Adipocyte (in vitro differentiated cells): Measurements from ENCODE around the gene NFAM1.
A peak's percentile ranks its signal among the peaks of the same experiment; 100 is the strongest.

ENCODE experiments used
- DNase-seq: peaks from one replicate; pipeline ENCODE4 v3.0.0-alpha.2; 2015; ENCODE audit warnings: low read depth
- H3K27me3 ChIP-seq: replicated peaks from 2 replicates; pipeline ENCODE4 v1.7.0; 2013; ENCODE audit warnings: mild to moderate bottlenecking, low read length, moderate library complexity; ENCODE audit not compliant: control insufficient read depth, insufficient read depth
- H3K36me3 ChIP-seq: 2 replicates; pipeline ENCODE4 v1.7.0; 2013; ENCODE audit warnings: low read length, mild to moderate bottlenecking, moderate library complexity; ENCODE audit not compliant: control insufficient read depth, insufficient read depth, severe bottlenecking
- H3K4me1 ChIP-seq: 2 replicates; pipeline ENCODE4 v1.7.0; 2013; ENCODE audit warnings: mild to moderate bottlenecking, low read length, moderate library complexity; ENCODE audit not compliant: control insufficient read depth, insufficient read depth
- H3K4me3 ChIP-seq: 2 replicates; pipeline ENCODE4 v1.7.0; 2013; ENCODE audit warnings: mild to moderate bottlenecking, low read length, moderate library complexity
- H3K9ac ChIP-seq: 2 replicates; pipeline ENCODE4 v1.7.0; 2013; ENCODE audit warnings: mild to moderate bottlenecking, low read length, moderate library complexity
- H3K9me3 ChIP-seq: 2 replicates; pipeline ENCODE4 v1.7.0; 2013; ENCODE audit warnings: mild to moderate bottlenecking, low read length, moderate library complexity; ENCODE audit not compliant: control insufficient read depth

NFAM1 gene

DNA sequence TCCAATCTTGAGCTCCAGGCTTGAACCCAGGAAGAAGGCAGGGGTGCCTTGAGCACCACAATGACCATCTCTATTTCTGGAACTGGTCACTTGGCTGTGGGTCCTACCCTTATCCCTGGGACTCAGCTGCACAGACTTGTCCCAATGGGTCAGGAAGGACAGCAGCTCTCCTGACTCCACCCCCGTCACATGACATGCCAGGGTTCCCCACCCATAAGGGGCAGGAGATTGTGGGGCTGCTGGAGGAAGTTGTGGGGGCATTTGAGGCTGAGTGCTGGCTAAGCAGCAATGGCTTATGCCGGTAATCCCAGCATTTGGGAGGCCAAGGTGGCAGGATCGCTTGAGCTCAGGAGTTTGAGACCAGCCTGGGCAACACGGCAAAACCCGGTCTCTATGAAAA, 56.2 kb downstream of the NFAM1 start:
- Histone ChIP-seq H3K9ac (no peak overlapping the region), H3K36me3 (no peaks in the 10 kb centered on the region), H3K27me3 (peaks cover 10% of the 10 kb centered on the region), H3K9me3 (no peaks in the 10 kb centered on the region), H3K4me3 (no peak overlapping the region), H3K4me1 (peaks cover 14% of the 10 kb centered on the region)
- DNase-seq, result no peak

GRCh38 chr22:42372976-42373375, 59.2 kb downstream of the NFAM1 start:
- Histone ChIP-seq H3K4me1 (peaks cover 28% of the 10 kb centered on the region), H3K27me3 (peaks cover 15% of the 10 kb centered on the region), H3K9me3 (no peaks in the 10 kb centered on the region), H3K9ac (no peak overlapping the region), H3K36me3 (no peaks in the 10 kb centered on the region), H3K4me3 (no peak overlapping the region)
- no peak for DNase-seq

DNA sequence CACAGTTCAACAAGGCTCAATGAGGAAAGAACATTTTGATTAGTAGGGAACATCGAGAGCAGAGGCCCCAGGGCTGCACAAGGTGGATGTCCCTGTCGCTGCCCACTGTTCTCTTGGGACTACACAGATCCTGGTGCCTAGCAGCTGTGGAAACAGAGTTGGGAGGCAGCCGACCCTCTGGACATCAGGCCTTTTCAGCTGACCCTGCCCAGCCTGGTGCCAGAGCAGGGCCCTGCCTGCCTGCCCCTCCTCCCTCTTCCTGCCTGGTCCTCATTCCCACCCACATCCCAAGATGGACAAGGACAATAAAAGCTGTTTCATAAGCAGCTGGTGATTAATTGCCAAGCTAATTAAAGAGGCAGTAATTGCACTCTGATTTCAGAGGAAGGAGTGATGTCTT, 60.7 kb downstream of the NFAM1 start:
- Histone ChIP-seq H3K4me1 (peaks cover 22% of the 10 kb centered on the region), H3K9ac (no peak overlapping the region), H3K9me3 (no peaks in the 10 kb centered on the region), H3K27me3 (peaks cover 22% of the 10 kb centered on the region), H3K36me3 (no peaks in the 10 kb centered on the region), H3K4me3 (no peak overlapping the region)
- no peak for DNase-seq

- Histone ChIP-seq H3K4me1 (peaks cover 21% of the 10 kb centered on the region), H3K9ac (no peak overlapping the region), H3K36me3 (no peaks in the 10 kb centered on the region), H3K9me3 (no peaks in the 10 kb centered on the region), H3K4me3 (no peak overlapping the region), H3K27me3 (peaks cover 24% of the 10 kb centered on the region)
- no peak for DNase-seq
These were observed 61.1 kb downstream of the NFAM1 start for GRCh38 chr22:42371099-42371498.

GRCh38 chr22:42369250-42370041, 62.8 kb downstream of the NFAM1 start:
- Histone ChIP-seq H3K9ac (peak overlapping the region; percentile 59), H3K4me3 (peak overlapping the region; percentile 76), H3K9me3 (no peaks in the 10 kb centered on the region), H3K36me3 (no peaks in the 10 kb centered on the region), H3K4me1 (peaks cover 23% of the 10 kb centered on the region), H3K27me3 (peaks cover 36% of the 10 kb centered on the region)
- peak; percentile 96 for DNase-seq

GRCh38 chr22:42368379-42369249, 63.6 kb downstream of the NFAM1 start:
- Histone ChIP-seq H3K4me1 (peaks cover 24% of the 10 kb centered on the region), H3K36me3 (no peaks in the 10 kb centered on the region), H3K4me3 (peak overlapping the region; percentile 76), H3K9ac (no peak overlapping the region), H3K27me3 (peaks cover 36% of the 10 kb centered on the region), H3K9me3 (no peaks in the 10 kb centered on the region)
- DNase-seq, result no peak

GRCh38 chr22:42367980-42368378, 64.2 kb downstream of the NFAM1 start:
- peaks cover 24% of the 10 kb centered on the region for H3K4me1 ChIP-seq
- no peak for DNase-seq

GRCh38 chr22:42366806-42367581, 65.2 kb downstream of the NFAM1 start:
- H3K4me1 ChIP-seq, result peaks cover 24% of the 10 kb centered on the region
- no peak overlapping the region for H3K9ac ChIP-seq
- no peaks in the 10 kb centered on the region for H3K36me3 ChIP-seq
- H3K9me3 ChIP-seq, result no peaks in the 10 kb centered on the region
- H3K27me3 ChIP-seq, result peaks cover 46% of the 10 kb centered on the region
- no peak overlapping the region for H3K4me3 ChIP-seq
- DNase-seq, result peak; percentile 22

More at GRCh38 chr22:42367980-42368378, 64.2 kb downstream of the NFAM1 start:
- Histone ChIP-seq H3K36me3 (no peaks in the 10 kb centered on the region), H3K4me3 (no peak overlapping the region), H3K27me3 (peaks cover 39% of the 10 kb centered on the region), H3K9me3 (no peaks in the 10 kb centered on the region), H3K9ac (no peak overlapping the region)

DNA sequence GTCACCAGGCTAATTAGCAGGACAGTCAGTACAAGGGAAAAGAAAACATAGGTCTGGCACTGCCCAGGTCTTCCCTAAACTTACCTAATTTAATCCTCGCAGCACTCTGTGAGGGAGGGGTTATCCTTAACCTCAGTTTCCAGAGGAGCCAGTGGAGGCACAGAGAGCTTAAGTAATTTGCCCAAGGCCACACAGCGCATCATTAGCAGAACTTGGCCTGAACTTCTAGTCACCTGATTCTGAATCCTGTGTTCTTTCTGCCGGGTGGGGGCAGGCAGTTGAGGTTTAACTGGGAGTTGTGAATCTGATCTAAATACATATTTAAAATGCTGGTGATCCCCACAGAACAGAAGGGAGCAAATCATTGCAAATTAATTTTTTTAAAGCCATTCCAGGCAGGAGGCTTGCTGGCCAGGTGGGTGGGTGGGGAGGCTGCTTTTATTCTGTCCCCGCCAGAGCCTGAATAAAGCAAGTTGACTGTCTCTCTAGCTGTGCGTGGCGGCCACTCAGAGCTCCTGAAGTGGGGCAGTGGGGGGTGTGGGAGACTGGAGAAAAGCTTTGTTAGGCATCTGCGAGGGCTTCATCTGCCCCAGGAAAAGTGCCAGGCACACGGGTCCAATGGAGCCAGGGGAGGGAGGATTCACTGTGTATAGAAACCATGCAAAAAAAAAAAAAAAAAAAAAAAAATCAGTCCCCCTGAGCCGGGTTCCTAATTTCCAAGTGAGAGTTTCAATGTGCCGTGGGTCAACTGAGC, 66.1 kb downstream of the NFAM1 start:
- H3K4me1 ChIP-seq, result peaks cover 24% of the 10 kb centered on the region
- DNase-seq, result no peak
- H3K4me3 ChIP-seq, result no peak overlapping the region

DNA sequence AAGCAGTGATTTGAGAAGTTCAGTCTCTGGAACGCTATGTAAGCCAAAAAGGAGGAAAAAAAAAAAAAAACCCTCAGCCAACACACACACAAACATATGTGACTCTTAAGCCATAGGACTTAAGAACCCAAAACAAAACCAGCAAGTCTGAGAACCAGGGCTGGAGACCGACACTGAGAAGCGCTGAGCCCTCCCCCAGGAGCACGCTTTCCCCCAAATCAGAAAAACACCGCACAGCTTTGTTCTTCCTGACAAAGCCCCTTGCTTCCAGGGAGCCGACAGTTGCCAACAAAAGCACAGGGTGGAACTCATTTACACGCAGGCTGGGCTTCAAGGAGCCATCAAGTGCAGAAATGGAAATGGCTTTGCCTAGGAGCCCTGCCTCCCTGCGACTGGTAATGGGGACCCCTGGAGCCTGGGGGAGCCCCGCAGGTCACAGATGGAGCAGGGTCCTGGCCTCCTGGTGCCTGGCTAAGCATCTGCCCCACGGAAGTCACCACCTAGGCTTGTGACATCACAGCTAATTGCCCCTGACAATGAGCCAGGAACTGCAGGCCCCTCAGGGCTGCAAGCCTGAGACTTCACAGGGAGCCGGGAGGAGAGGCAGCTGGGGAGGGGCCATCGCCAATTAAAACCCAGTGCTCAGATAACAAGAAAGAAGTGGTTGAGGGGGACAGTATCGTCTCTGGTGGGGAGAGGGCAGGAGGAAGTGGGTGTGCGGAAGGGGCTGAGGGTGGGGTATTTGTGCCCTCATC, 66.9 kb downstream of the NFAM1 start:
- DNase-seq, result peak; percentile 70
- H3K9ac ChIP-seq, result no peak overlapping the region
- no peaks in the 10 kb centered on the region for H3K9me3 ChIP-seq
- H3K36me3 ChIP-seq, result no peaks in the 10 kb centered on the region
- no peak overlapping the region for H3K4me3 ChIP-seq
- peaks cover 54% of the 10 kb centered on the region for H3K27me3 ChIP-seq
- peaks cover 24% of the 10 kb centered on the region for H3K4me1 ChIP-seq

More for the DNA sequence above, 66.1 kb downstream of the NFAM1 start:
- Histone ChIP-seq H3K9me3 (no peaks in the 10 kb centered on the region), H3K9ac (no peak overlapping the region), H3K27me3 (peaks cover 52% of the 10 kb centered on the region), H3K36me3 (no peaks in the 10 kb centered on the region)
